ENCODE measurements around the gene NFX1. TPM values are rescaled to one million over a fixed set of nuclear protein-coding genes. Genes with fewer than 3 reads are reported as not detected.
A peak's percentile ranks its signal among the peaks of the same experiment; 100 is the strongest.

NFX1 gene
- total RNA-seq, 6 donors from 2014 or later = 37.0 to 75.4 (median 54.1) TPM

GRCh38 chr9:33288828-33289483 lies 1.4 kb upstream of the NFX1 start:
- peaks cover 0 to 14% (median under 1%) of the 10 kb centered on the region in 4 donors for H3K36me3 ChIP-seq
- DNase-seq = peak in 1 of 2 donors; percentile 58
- no peak for ATAC-seq (ENCODE audit: low FRiP score in 2 of 2)
- H3K27ac ChIP-seq = peak overlapping the region; percentile 97 to 100 (median 100)
- H3K4me1 ChIP-seq = peaks cover 23 to 55% (median 33%) of the 10 kb centered on the region in 4 donors
- peak overlapping the region in 3 of 4 donors; percentile 74 to 79 (median 77) for H3K4me3 ChIP-seq
- no peaks in the 10 kb centered on the region for H3K27me3 ChIP-seq
- TF ChIP-seq POLR2AphosphoS5 (IDR thresholded peaks at IDR 0.05) (no peak), POLR2A (IDR thresholded peaks at IDR 0.05) (no peak), EP300 (IDR thresholded peaks at IDR 0.05) (no peak)
- peaks cover 0 to 3% (median 0%) of the 10 kb centered on the region in 4 donors for H3K9me3 ChIP-seq
- 74 to 77% methylated on average over 4 to 14 of the region's 14 CpGs for WGBS, 2 donors

GRCh38 chr9:33289496-33289895 lies 820 bp upstream of the NFX1 start:
- Histone ChIP-seq H3K9me3 (peaks cover 0 to 3% (median 0%) of the 10 kb centered on the region in 4 donors), H3K4me1 (peaks cover 23 to 57% (median 34%) of the 10 kb centered on the region in 4 donors), H3K36me3 (peaks cover 0 to 15% (median 2%) of the 10 kb centered on the region in 4 donors), H3K27me3 (no peaks in the 10 kb centered on the region), H3K27ac (peak overlapping the region; percentile 97 to 100 (median 100)), H3K4me3 (peak overlapping the region; percentile 12 to 79 (median 76))
- 5 to 8% methylated on average over 10 to 11 of the region's 12 CpGs for WGBS, 2 donors
- DNase-seq (peak in 1 of 2 donors; percentile 28), ATAC-seq (ENCODE audit: low FRiP score in 2 of 2) (peak in 1 of 2 donors; percentile 3)
- TF ChIP-seq POLR2A (IDR thresholded peaks at IDR 0.05) (no peak), POLR2AphosphoS5 (IDR thresholded peaks at IDR 0.05) (no peak), EP300 (IDR thresholded peaks at IDR 0.05) (no peak)
- TF ChIP-seq, protein P1, sequence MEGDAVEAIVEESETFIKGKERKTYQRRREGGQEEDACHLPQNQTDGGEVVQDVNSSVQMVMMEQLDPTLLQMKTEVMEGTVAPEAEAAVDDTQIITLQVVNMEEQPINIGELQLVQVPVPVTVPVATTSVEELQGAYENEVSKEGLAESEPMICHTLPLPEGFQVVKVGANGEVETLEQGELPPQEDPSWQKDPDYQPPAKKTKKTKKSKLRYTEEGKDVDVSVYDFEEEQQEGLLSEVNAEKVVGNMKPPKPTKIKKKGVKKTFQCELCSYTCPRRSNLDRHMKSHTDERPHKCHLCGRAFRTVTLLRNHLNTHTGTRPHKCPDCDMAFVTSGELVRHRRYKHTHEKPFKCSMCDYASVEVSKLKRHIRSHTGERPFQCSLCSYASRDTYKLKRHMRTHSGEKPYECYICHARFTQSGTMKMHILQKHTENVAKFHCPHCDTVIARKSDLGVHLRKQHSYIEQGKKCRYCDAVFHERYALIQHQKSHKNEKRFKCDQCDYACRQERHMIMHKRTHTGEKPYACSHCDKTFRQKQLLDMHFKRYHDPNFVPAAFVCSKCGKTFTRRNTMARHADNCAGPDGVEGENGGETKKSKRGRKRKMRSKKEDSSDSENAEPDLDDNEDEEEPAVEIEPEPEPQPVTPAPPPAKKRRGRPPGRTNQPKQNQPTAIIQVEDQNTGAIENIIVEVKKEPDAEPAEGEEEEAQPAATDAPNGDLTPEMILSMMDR (IDR thresholded peaks at IDR 0.05) = no peak

DNA sequence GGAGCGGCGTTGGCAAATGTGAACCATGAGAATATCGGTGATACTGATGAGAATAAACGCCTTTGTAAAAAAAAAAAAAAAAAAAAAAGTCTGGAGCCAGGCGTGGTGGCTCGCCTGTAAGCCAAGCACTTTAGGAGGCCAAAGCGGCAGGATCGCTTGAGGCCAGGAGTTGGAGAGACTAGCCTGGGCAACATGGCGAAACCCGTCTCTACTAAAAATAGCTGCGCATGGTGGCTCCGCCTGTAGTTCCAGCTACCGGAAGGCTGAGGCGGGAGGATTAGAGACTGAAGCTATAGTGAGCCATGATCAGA lies 425 bp upstream of the NFX1 start:
- Histone ChIP-seq H3K36me3 (peaks cover 2 to 19% (median 4%) of the 10 kb centered on the region in 4 donors), H3K4me3 (peak overlapping the region; percentile 39 to 79 (median 76)), H3K9me3 (peaks cover 0 to 3% (median 0%) of the 10 kb centered on the region in 4 donors)

DNA sequence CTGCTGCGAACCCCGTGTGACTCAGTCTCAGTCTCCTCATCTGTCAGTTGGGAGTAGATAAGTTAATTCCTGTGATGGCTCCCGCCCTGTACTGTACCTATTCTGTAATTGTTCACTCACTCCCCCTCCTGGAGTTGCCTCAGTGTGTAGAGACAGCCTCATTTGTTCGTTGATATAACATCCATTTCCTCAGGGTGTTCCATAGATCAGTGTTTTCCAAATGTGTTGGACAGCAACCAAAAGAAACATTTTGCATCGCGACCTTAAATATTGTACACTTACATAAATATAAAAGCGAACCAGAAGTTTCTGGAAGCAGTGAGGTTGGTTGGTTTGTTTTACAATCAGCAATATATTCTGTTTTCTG lies 698 bp downstream of the NFX1 start:
- peaks cover 0 to 3% (median 0%) of the 10 kb centered on the region in 4 donors for H3K9me3 ChIP-seq
- H3K4me1 ChIP-seq = peaks cover 27 to 71% (median 38%) of the 10 kb centered on the region in 4 donors
- peaks cover 3 to 30% (median 8%) of the 10 kb centered on the region in 4 donors for H3K36me3 ChIP-seq
- no peak for DNase-seq
- H3K27me3 ChIP-seq = no peaks in the 10 kb centered on the region
- ATAC-seq (ENCODE audit: low FRiP score in 2 of 2) = no peak
- WGBS, 2 donors = 27 to 36% methylated on average over 4 to 5 of the region's 7 CpGs
- H3K4me3 ChIP-seq = peak overlapping the region; percentile 74 to 81 (median 78)
- H3K27ac ChIP-seq = peak overlapping the region; percentile 97 to 100 (median 100)
- no peak for TF ChIP-seq POLR2A (IDR thresholded peaks at IDR 0.05)
- no peak for TF ChIP-seq POLR2AphosphoS5 (IDR thresholded peaks at IDR 0.05)
- TF ChIP-seq EP300 (IDR thresholded peaks at IDR 0.05) = no peak
- TF ChIP-seq, protein P1 (IDR thresholded peaks at IDR 0.05) = no peak

More for the DNA sequence above, 425 bp upstream of the NFX1 start:
- Histone ChIP-seq H3K27ac (peak overlapping the region; percentile 97 to 100 (median 100)), H3K4me1 (peaks cover 23 to 60% (median 35%) of the 10 kb centered on the region in 4 donors), H3K27me3 (no peaks in the 10 kb centered on the region)
- 0 to 2% methylated on average over 14 of the region's 14 CpGs for WGBS, 2 donors
- ATAC-seq (ENCODE audit: low FRiP score in 2 of 2) (peak in 1 of 2 donors; percentile 63), DNase-seq (no peak)
- TF ChIP-seq POLR2A (IDR thresholded peaks at IDR 0.05) (no peak), EP300 (IDR thresholded peaks at IDR 0.05) (no peak), POLR2AphosphoS5 (IDR thresholded peaks at IDR 0.05) (no peak)
- TF ChIP-seq, protein P1 (IDR thresholded peaks at IDR 0.05) = no peak

DNA sequence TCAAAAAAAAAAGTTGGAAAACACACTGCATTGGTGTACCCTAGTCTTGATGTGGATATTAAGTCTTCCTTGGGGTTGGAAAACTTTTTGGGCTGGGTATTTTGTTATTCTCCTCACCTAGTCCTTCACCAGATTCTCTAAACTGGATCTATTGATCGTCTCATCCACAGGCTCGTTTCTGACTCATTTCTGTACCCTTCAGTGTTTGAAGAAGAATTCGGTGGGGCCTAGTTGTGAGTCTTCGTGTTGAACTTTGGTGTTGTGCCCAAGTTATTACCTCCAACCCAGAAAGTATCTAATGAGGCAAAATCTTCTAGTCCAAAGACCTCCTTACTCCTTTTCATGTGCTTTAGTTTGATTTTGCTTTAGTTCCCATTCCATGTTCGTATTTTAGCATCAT lies 1.6 kb downstream of the NFX1 start:
- peaks cover 36 to 75% (median 47%) of the 10 kb centered on the region in 4 donors for H3K4me1 ChIP-seq
- H3K27ac ChIP-seq = peak overlapping the region in 2 of 4 donors; percentile 97 to 100
- TF ChIP-seq, protein P1 (IDR thresholded peaks at IDR 0.05) = no peak
- no peak for TF ChIP-seq EP300 (IDR thresholded peaks at IDR 0.05)
- TF ChIP-seq POLR2A (IDR thresholded peaks at IDR 0.05) = no peak
- no peak for TF ChIP-seq POLR2AphosphoS5 (IDR thresholded peaks at IDR 0.05)
- H3K9me3 ChIP-seq = peaks cover 0 to 3% (median 0%) of the 10 kb centered on the region in 4 donors
- H3K27me3 ChIP-seq = no peaks in the 10 kb centered on the region
- DNase-seq (no peak), ATAC-seq (ENCODE audit: low FRiP score in 2 of 2) (no peak)
- 87 to 91% methylated on average over 5 of the region's 5 CpGs for WGBS, 2 donors
- peaks cover 3 to 39% (median 15%) of the 10 kb centered on the region in 4 donors for H3K36me3 ChIP-seq
- no peak overlapping the region for H3K4me3 ChIP-seq

Data from upper lobe of left lung (tissue), 6 donors.